Astrocyte (in vitro differentiated cells and primary cell): ENCODE measurements around the gene UGT1A4. TPM values are rescaled to one million over a fixed set of nuclear protein-coding genes. Genes with fewer than 3 reads are reported as not detected.

Experiments used
- DNase-seq: peaks from one replicate; pipeline ENCODE4 v3.0.0-alpha.2; 2010; ENCODE audit warnings: low read depth
- FAIRE-seq: peaks from 2 replicates; lab custom pipeline; 2011; peaks lifted over from hg19 to GRCh38; lab: Jason Lieb, UNC
- H2AFZ ChIP-seq: 2 replicates; pipeline ENCODE4 v1.6.0; 2012; ENCODE audit warnings: low read depth, low read length, inconsistent platforms
- H3K27ac ChIP-seq: 2 replicates; pipeline ENCODE4 v1.5.1; 2011; ENCODE audit warnings: low read depth, low read length, inconsistent platforms
- H3K27me3 ChIP-seq: 2 replicates; pipeline ENCODE4 v1.6.0; 2011; ENCODE audit warnings: low read length, inconsistent platforms; ENCODE audit not compliant: insufficient read depth
- H3K36me3 ChIP-seq: 2 replicates; pipeline ENCODE4 v1.5.1; 2011; ENCODE audit warnings: low read length, inconsistent platforms; ENCODE audit not compliant: insufficient read depth
- H3K4me1 ChIP-seq: 2 replicates; pipeline ENCODE4 v1.5.1; 2011; ENCODE audit warnings: low read length, inconsistent platforms; ENCODE audit not compliant: insufficient read depth
- H3K4me2 ChIP-seq: 2 replicates; pipeline ENCODE4 v1.6.0; 2012; ENCODE audit warnings: low read length, inconsistent platforms
- H3K4me3 ChIP-seq: 2 replicates; pipeline ENCODE4 v1.5.1; 2011; ENCODE audit warnings: low read depth, mild to moderate bottlenecking, low read length, inconsistent platforms; ENCODE audit not compliant: insufficient read depth
- H3K79me2 ChIP-seq: 2 replicates; pipeline ENCODE4 v1.6.0; 2012; ENCODE audit warnings: mild to moderate bottlenecking, low read length, inconsistent platforms; ENCODE audit not compliant: insufficient read depth
- H3K9ac ChIP-seq: 2 replicates; pipeline ENCODE4 v1.6.0; 2012; ENCODE audit warnings: mild to moderate bottlenecking, low read length, inconsistent platforms
- H3K9me3 ChIP-seq: 2 replicates; pipeline ENCODE4 v1.5.1; 2012; ENCODE audit warnings: low read depth, mild to moderate bottlenecking, low read length, inconsistent platforms; ENCODE audit not compliant: insufficient read depth
- H4K20me1 ChIP-seq: 2 replicates; pipeline ENCODE4 v1.6.0; 2012; ENCODE audit warnings: low read length, inconsistent platforms; ENCODE audit not compliant: insufficient read depth
- H3K27ac Mint-ChIP-seq: one replicate; pipeline ENCODE4 v1.8.0; 2021; ENCODE audit warnings: mild to moderate bottlenecking, mixed read lengths; ENCODE audit not compliant: unreplicated experiment
- H3K27me3 Mint-ChIP-seq: one replicate; pipeline ENCODE4 v1.8.0; 2021; ENCODE audit warnings: low read depth, mixed read lengths; ENCODE audit not compliant: unreplicated experiment
- H3K36me3 Mint-ChIP-seq: one replicate; pipeline ENCODE4 v1.8.0; 2021; ENCODE audit warnings: low read depth, mixed read lengths; ENCODE audit not compliant: unreplicated experiment
- H3K4me1 Mint-ChIP-seq: one replicate; pipeline ENCODE4 v1.8.0; 2021; ENCODE audit warnings: low read depth, mixed read lengths; ENCODE audit not compliant: unreplicated experiment
- H3K4me3 Mint-ChIP-seq: one replicate; pipeline ENCODE4 v1.8.0; 2021; ENCODE audit warnings: mild to moderate bottlenecking, moderate library complexity, mixed read lengths; ENCODE audit not compliant: unreplicated experiment
- H3K9me3 Mint-ChIP-seq: one replicate; pipeline ENCODE4 v1.8.0; 2021; ENCODE audit warnings: mild to moderate bottlenecking, mixed read lengths; ENCODE audit not compliant: unreplicated experiment
- EZH2 ChIP-seq: IDR thresholded peaks from 2 replicates; pipeline ENCODE4 v1.6.1; 2012; ENCODE audit warnings: mild to moderate bottlenecking, low read length, inconsistent platforms; ENCODE audit not compliant: insufficient read depth
- total RNA-seq: library from RNA; stranded (reverse); gene quantifications from 2 replicates; pipeline ENCODE4 v1.2.1, GENCODE V29; 2021
- TF ChIP-seq, protein P1 (sequence below): IDR thresholded peaks from 2 replicates; pipeline ENCODE4 v1.5.1; 2011; ENCODE audit warnings: low read depth, mild to moderate bottlenecking, inconsistent platforms, low read length, moderate library complexity; ENCODE audit not compliant: insufficient read depth

UGT1A4 gene
- total RNA-seq, 1 donor from 2014 or later: not detected

DNA sequence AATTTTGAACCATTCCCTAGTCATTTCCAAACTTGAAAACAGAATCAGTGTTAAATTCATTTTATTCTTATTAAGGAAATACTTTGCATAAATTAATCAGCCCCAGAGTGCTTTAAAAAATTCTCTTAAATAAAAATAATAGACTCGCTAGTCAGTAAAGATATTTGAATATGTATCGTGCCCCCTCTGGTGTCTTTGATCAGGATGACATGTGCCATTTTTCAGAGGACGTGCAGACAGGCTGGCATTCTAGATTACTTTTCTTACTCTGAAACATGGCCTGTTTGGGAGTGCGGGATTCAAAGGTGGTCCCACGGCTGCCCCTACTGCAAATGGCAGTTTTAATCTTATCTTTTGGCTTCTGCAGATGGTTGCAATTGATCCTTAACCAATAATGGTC is 54.0 kb downstream of the UGT1A4 start:
- Histone ChIP-seq H2AFZ (no peak overlapping the region), H4K20me1 (no peaks in the 10 kb centered on the region), H3K27me3 (no peaks in the 10 kb centered on the region), H3K79me2 (no peaks in the 10 kb centered on the region), H3K4me3 (no peak overlapping the region), H3K36me3 (no peaks in the 10 kb centered on the region), H3K27ac (no peak overlapping the region), H3K4me2 (no peak overlapping the region), H3K9me3 (peaks cover 8% of the 10 kb centered on the region), H3K4me1 (no peaks in the 10 kb centered on the region), H3K9ac (no peak overlapping the region)
- Mint-ChIP-seq H3K4me1 (no peaks in the 10 kb centered on the region), H3K27me3 (peaks cover under 1% of the 10 kb centered on the region), H3K27ac (no peak overlapping the region), H3K4me3 (no peak overlapping the region), H3K9me3 (peaks cover 15% of the 10 kb centered on the region), H3K36me3 (no peaks in the 10 kb centered on the region)
- DNase-seq: no peak
- no peak for FAIRE-seq
- TF ChIP-seq EZH2: no peak
- TF ChIP-seq, protein P1, sequence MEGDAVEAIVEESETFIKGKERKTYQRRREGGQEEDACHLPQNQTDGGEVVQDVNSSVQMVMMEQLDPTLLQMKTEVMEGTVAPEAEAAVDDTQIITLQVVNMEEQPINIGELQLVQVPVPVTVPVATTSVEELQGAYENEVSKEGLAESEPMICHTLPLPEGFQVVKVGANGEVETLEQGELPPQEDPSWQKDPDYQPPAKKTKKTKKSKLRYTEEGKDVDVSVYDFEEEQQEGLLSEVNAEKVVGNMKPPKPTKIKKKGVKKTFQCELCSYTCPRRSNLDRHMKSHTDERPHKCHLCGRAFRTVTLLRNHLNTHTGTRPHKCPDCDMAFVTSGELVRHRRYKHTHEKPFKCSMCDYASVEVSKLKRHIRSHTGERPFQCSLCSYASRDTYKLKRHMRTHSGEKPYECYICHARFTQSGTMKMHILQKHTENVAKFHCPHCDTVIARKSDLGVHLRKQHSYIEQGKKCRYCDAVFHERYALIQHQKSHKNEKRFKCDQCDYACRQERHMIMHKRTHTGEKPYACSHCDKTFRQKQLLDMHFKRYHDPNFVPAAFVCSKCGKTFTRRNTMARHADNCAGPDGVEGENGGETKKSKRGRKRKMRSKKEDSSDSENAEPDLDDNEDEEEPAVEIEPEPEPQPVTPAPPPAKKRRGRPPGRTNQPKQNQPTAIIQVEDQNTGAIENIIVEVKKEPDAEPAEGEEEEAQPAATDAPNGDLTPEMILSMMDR: no peak

DNA sequence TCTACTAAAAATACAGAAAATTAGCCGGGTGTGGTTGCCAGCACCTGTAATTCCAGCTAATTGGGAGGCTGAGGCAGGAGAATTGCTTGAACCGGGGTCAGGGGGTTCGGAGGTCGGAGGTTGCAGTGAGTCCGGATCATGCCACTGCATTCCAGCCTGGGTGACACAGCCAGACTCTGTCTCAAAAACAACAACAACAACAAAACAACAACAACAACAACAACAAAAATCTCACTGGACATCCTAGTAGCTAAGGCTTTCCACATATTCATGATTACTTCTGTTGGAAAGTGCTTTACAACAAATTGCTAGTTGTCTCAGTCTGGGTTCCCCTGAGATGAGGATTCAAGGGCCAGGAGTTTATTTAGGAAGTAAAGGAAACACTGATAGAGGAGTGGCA is 55.3 kb downstream of the UGT1A4 start:
- Mint-ChIP-seq H3K27me3 (peaks cover 6% of the 10 kb centered on the region), H3K27ac (no peak overlapping the region), H3K9me3 (peaks cover 22% of the 10 kb centered on the region), H3K4me3 (no peak overlapping the region), H3K36me3 (no peaks in the 10 kb centered on the region), H3K4me1 (no peaks in the 10 kb centered on the region)
- H3K9ac ChIP-seq: no peak overlapping the region
- no peaks in the 10 kb centered on the region for H3K27me3 ChIP-seq
- no peak overlapping the region for H2AFZ ChIP-seq
- no peaks in the 10 kb centered on the region for H3K36me3 ChIP-seq
- no peak overlapping the region for H3K4me3 ChIP-seq
- no peaks in the 10 kb centered on the region for H4K20me1 ChIP-seq
- DNase-seq (no peak), FAIRE-seq (no peak)
- no peak overlapping the region for H3K27ac ChIP-seq
- no peaks in the 10 kb centered on the region for H3K4me1 ChIP-seq
- no peaks in the 10 kb centered on the region for H3K79me2 ChIP-seq
- TF ChIP-seq, protein P1: no peak
- TF ChIP-seq EZH2: no peak
- peaks cover 8% of the 10 kb centered on the region for H3K9me3 ChIP-seq
- no peak overlapping the region for H3K4me2 ChIP-seq

DNA sequence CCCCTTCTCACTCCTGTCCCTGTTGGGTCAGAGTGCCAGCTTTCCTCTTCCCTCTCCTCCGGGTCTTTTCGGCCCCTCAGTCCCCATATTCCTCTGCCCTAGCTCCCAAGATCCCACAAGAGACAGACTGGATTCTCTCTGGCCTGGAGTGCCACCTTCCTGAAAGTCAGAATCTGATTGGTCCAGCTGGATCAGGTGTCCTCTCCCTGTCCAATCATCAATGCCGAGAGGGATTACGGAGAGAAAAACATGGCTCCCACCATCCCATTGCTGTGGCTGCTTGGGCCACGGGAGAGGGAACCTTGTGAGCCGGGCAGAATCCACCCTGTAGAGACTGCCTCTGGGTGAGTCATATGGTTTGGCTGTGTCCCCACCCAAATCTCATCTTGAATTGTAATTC is 56.9 kb downstream of the UGT1A4 start:
- peaks cover 6% of the 10 kb centered on the region for H3K27me3 Mint-ChIP-seq
- TF ChIP-seq, protein P1: no peak
- no peak for TF ChIP-seq EZH2
- H3K36me3 Mint-ChIP-seq: no peaks in the 10 kb centered on the region
- Histone ChIP-seq H3K9ac (no peak overlapping the region), H3K27me3 (no peaks in the 10 kb centered on the region), H2AFZ (no peak overlapping the region), H3K4me1 (no peaks in the 10 kb centered on the region), H3K36me3 (no peaks in the 10 kb centered on the region), H3K27ac (no peak overlapping the region), H3K79me2 (no peaks in the 10 kb centered on the region), H3K9me3 (peaks cover 8% of the 10 kb centered on the region), H3K4me3 (no peak overlapping the region), H3K4me2 (no peak overlapping the region), H4K20me1 (no peaks in the 10 kb centered on the region)
- FAIRE-seq (no peak), DNase-seq (no peak)
- no peaks in the 10 kb centered on the region for H3K4me1 Mint-ChIP-seq
- H3K9me3 Mint-ChIP-seq: peaks cover 22% of the 10 kb centered on the region
- no peak overlapping the region for H3K27ac Mint-ChIP-seq
- no peak overlapping the region for H3K4me3 Mint-ChIP-seq
